ENCODE results near the gene POFUT1.
"Not testable (repeated sequence)": the region's sequence is repeated elsewhere in the genome, so short reads cannot be mapped to it uniquely, and the experiment has no call there.

Gene POFUT1

DNA sequence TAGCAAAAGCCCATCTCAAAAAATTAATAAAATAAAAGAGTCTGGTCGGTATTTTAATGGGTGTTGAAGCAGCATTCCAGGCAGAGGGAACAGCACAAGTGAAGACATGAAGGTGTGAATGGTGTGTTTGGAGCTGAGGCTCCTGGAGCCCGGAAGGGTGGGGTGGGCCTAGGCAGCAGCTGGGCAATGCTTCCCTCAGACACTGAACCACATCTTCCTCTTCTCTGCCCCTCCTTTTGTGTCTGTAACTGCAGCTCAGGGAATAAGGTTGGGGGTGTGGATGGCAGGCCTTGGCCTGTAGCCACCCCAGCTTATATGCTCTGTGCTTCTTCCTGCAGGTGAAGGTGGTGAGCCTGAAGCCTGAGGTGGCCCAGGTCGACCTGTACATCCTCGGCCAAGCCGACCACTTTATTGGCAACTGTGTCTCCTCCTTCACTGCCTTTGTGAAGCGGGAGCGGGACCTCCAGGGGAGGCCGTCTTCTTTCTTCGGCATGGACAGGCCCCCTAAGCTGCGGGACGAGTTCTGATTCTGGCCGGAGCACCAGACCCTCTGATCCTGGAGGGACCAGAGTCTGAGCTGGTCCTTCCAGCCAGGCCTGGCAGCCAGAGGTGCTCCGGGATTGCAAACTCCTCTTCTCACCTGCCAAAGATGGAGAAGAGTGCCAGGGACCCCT is 26.6 kb downstream of the POFUT1 start:
- no peak for DNase-seq (ENCODE audit: low spot score)

DNA sequence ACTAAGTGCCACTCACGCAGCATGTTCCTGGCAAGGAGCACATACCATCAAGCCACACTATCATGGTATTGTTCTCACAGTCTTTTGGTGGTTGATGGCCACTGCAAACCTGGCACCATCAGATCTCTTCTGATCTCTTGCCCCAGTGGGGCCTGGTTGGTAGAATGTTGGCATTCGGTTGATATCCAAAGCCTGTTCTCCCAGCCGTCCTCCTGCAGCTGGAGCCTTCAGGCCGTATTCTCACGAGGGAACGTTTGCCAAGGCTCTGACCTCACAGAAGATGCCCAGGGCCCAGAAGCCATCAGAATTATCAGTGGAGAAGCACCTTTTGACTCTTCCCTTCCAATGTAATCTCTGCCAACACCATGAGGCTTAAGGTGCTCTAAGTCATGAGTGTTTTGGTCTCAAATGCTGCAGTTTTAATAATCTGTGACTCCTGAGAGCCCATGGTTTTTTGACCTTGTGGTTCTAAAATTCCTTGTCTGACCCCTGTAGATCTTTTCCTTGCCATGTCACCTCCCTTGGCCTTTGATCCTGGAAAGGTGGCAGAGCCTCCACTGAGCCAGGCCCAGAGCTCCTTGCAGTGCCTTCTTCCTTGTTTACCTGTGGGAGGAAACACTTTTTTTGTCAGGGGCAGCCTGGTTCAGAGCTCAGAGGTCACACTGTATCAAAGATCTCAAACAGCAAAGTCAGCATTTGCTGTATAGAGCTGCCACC is 27.8 kb downstream of the POFUT1 start:
- no peak for DNase-seq (ENCODE audit: low spot score)

DNA sequence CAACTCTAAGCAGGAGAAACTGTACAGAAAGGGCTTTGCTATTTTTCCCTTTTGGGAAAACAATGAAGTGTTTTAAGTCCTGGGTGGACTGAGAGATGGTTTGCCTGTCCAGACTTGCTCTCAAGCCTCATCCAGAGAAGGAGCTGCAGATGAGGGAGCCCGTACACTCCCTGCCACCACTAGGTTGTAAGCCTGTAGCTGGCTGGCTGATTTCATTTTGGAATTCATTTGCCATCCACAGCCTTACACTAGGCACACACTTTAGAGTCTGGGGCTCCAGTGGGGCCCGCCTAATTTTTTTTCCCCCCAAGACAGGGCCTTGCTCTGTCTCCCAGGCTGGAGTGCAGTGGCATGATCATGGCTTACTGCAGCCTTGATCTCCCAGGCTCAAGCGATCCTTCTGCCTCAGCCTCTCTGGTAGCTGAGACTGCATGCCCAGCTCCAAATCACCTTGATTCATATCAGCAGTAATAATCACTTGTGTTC is 28.4 kb downstream of the POFUT1 start:
- no peak for DNase-seq (ENCODE audit: low spot score)

DNA sequence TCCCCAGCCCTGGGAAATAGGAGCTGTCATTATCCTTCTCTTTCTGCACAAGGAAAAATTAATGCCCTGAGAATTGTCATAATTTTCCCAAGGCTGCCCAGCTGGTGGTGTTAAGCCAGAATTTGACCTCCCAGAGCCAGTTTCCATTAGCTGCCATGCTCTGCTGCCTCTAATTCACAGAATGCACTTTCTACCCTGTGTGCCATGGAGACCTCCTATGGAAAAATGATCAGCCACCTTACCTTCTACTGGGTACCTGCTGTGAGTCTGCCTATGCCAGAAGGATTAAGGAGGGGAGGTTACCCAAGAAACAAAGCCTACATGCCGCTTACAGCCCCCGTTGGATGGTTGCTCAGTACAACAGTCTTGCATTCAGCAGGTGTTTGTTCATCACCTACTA is 29.1 kb downstream of the POFUT1 start:
- no peak for DNase-seq (ENCODE audit: low spot score)

DNA sequence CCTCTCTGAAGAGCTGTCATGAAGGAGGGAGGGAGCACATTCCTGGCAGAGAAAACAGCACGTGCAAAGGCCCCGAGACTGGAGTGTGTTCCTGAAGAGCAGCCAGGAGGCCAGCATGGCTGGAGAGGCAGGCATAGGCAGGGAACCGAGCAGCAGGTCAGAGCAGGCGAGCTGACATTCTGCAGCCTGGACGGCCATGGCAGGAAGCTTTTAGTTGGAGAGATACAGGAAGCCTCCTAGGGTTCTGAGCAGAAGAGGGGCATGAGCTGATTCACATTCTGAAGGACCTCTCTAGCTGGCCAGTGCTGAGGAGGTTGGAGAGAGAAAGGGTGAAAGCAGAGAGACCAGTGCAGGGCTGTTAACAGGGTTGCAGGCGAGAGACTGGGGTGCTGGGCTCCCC is 29.7 kb downstream of the POFUT1 start:
- no peak for DNase-seq (ENCODE audit: low spot score)

DNA sequence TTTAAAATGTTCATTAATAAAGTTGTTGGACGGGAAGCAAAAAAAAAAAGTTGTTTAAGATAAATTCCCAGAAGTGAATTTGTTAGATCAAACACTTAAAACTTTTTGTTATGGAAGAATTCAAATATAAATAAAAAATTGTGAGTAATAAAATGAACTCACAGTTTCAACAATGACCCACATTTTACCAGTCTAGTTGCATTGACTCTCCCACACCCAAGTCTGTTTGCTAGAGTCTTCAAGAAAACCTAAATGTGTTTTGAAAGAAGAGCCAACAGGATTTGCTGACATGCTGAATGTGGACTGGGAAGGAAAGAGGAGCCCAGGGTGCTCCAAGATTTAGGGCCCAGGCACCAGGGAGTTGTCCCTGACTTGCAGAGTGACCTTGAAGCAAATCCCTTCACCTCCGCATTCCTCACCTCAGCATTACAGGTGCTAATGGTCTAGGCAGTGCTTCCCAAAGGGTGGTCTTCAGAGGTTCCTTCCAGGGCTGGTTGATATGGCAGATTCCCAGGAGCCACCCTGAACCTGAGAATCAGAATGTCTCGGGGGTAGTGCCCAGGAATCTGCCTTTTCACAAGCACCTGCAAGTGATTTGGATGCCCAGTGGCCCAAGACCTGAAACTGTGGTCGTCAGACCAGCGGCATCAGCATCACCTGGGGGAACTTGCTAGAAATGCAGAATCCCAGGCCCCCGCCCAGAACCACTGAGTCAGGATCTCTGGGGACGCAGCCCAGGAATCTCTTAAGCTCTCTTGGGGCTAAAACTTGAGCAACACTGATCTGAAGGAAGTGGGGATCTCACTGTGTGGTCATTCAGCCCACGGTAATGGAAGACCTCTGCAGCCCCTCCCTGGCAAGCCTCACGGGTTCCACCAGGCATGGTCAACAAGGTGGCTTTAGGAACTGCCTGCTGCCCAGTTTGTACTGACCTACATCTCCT is 31.1 kb downstream of the POFUT1 start:
- no peak for DNase-seq (ENCODE audit: low spot score)

DNA sequence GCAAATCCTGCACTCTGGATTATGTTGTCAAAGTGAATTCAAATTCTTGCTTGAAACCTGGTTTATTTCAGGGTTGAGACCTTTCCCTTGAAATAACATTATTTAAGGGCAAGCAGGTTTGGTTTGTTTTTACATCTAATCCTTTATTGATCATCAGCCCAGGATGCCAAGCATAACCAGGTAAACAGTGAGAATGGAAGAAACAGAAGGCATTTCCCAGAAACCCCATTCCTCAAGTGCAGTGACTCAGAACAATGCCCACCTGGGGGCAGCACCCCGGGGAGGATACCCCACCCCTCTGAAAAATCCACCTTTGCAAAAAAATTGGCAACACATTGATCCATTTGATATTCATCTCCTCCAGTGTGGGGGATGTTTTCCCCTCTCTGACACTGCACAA is 32.5 kb downstream of the POFUT1 start:
- DNase-seq (ENCODE audit: low spot score), result no peak

DNA sequence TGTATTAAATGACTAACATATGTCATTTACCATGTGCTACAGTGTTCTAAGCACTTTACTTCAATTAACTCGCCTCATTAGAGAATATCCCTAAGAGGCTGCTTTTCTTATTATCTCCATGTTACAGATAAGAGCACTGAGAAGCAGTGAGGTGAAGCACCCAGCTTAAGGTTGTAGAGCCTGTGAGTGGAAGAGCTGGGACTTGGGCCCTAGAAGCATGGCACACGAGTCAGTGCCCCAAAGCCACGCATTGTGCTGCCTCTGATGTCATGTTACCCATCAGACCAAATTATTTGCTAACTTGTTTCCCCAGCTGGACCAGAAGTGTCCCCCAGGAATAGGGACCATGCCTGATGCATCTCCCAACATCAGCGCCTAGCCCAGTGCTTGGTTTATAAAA is 34.1 kb downstream of the POFUT1 start:
- DNase-seq (ENCODE audit: low spot score), result no peak

DNA sequence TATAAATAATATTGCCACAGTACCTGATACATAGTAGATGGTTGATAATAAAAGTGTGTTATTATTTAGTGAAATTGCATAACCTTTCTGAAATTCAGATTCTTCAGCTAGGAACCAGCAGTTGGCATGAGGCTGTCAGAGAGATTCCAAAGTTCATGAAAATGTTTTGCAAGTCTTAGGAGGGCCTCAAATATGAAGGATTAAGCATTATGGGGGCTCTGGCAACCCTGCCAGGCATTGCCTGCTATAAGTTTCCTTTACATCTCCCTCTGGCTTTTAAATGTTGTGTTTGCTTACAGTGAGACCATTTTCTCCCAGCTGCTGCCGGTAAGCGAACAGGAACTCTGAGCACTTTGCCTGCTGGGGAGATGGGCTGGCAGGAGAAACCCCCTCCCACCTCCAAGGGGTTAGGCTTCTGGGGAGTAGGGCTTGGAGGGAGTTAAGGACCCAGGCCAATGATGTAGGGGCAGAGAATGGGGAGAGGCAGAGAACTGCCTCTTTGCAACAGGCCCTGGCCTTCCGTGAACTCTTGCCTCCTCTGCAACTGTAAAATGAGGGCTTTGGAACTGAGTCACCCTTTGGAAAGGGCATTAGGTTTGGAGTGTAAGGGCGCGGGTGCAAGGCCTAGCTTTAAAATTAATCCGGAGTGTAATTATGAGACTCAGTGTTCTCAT is 36.6 kb downstream of the POFUT1 start:
- DNase-seq (ENCODE audit: low spot score), result no peak

DNA sequence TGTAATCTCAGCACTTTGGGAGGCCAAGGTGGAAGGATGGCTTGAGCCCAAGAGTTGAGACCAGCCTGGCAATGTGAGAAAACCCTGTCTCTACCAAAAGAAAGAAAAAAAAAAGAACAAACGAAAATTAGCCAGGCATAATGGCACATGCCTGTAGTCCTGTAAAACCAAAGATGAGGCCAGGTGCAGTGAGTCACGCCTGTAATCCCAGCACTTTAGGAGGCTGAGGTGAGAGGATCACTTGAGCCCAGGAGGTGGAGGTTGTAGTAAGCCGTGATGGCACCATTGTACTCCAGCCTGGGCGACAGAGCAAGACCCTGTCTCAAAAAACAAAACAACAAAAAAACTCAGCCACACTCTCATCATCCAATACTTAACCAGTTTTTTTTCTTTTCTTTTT is 37.3 kb downstream of the POFUT1 start:
- no peak for DNase-seq (ENCODE audit: low spot score)

DNA sequence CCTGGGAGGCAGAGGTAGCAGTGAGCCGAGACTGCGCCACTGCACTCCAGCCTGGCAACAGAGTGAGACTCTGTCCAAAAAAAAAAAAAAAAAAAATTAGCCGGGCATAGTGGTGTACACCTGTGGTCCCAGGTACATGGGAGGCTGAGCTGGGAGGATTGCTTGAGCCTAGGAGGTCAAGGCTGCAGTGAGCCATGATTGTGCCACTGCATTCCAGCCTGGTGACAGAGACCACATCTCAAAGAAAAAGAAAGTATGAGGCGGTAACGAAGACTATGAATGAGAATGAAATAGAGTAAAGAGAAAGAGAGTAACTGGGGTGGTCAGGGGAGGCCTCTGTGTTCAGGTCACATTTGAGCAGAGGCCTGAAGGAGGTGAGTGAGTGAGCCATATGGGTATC is 38.5 kb downstream of the POFUT1 start:
- not testable (repeated sequence) for DNase-seq (ENCODE audit: low spot score)

DNA sequence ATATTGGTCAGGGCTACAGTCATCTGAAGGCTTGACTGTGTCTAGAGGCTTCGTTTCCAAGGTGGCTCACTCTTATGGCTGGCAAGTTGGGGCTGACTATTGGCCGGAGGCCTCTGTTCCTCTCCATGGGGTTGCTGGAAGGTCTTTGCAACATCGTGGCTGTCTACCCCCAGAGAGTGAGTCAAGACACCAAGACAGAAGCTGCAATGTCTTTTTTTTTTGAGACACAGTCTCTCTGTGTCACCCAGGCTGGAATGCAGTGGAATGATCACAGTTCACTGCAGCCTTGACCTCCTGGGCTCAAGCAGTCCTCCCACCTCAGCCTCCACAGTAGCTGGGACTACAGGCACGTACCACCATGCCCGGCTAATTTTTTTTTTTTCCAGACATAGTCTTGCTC is 40.4 kb downstream of the POFUT1 start:
- no peak for DNase-seq (ENCODE audit: low spot score)

DNA sequence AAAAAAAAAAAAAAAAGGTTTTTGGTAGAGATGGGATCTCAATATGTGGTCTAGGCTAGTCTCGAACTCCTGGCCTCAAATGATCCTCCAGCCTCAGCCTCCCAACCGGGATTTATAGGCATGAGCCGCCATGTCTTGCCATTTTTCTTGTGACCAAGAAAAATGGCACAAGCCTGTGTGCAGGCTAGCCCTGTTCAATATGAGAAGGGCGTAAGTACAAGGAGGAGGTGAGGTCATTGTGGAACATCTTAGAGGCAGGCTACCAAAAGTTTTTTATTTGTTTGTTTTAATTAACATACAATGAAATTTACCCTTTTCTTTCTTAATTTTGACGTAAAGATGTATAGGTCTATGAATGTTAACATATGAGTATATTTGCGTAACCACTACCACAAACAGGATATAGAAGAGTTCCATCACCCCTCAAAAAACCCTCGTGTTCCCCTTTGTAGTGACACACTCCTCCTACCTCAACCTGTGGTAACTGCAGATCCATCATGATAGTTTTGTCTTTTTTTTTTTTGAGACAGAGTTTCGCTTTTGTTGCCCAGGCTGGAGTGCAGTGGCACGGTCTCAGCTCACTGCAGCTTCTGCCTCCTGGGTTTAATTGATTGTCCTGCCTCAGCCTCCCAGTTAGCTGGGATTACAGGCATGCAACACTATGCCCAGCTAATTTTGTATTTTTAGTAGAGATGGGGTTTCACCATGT is 41.5 kb downstream of the POFUT1 start:
- no peak for DNase-seq (ENCODE audit: low spot score)

DNA sequence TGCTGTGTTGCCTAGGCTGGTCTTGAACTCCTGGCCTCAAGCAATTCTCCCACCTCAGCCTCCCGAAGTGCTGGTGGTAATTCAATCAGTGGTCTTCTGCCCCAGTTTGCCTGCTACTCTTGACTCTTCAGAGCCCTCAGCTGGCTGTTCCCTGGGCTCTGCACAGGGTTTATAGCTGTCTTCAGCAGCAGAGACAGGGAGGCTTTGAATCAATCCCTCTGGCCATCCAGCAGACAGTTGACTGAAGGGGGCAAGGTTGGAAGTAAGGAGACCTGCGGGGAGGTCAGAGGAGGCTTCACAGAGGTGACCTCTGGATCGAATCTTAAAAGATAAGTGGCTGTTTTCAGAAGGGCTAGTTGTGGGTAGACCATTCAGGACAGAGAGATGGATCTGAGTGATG is 43.8 kb downstream of the POFUT1 start:
- no peak for DNase-seq (ENCODE audit: low spot score)

DNA sequence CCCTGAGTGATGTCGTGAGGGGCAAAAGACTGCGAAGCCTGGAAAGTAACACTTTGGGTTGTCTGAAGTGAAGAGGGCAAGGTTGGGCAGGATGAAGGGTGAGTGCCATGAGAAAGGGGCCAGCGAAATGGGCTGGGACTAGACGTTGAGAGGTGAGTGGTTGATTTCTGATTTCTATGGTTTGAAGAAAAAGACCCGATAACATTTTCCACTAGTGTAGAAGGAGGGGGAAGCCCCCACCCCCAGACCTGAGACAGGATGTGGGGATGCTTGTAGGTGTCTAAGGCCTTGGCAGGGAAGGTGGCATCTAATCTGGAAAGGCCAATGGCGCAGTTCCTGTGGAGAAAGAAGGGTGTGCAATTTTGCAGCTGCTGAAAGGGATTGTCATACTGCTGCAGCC is 44.5 kb downstream of the POFUT1 start:
- no peak for DNase-seq (ENCODE audit: low spot score)

DNA sequence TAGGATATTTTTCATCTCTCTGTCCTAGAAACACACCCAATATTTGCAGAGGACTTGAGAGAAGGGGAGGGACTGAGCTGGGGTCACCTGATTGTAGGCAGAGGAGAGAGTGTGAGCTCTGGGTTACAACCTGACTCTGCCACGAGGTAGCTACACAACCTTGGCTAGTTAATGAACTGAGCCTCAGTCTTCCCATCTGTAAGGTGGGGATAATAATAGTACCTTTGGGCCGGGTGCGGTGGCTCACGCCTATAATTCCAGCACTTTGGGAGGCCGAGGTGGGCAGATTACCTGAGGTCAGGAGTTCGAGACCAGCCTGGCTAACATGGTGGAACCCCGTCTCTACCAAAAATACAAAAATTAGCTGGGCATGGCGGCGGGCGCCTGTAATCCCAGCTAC is 53.3 kb downstream of the POFUT1 start:
- not testable (repeated sequence) for DNase-seq (ENCODE audit: low spot score)

DNA sequence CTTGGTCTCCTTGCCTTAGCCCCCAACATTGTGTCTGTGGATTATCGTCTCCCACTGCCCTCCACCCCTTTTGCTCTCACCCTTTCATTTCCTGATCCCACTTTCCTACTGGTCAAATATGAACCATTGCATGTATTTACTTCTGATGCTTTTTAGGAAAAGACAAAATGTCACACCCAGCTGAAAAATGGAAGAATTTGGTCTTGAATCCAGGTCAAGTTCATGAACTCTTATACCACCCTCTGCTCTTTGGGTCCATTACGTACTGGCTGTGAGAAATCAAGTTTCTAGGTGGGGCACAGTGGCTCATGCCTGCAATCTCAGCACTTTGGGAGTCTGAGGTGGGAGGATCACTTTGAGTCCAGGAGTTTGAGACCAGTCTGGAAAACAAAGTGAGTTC is 54.0 kb downstream of the POFUT1 start:
- no peak for DNase-seq (ENCODE audit: low spot score)

DNA sequence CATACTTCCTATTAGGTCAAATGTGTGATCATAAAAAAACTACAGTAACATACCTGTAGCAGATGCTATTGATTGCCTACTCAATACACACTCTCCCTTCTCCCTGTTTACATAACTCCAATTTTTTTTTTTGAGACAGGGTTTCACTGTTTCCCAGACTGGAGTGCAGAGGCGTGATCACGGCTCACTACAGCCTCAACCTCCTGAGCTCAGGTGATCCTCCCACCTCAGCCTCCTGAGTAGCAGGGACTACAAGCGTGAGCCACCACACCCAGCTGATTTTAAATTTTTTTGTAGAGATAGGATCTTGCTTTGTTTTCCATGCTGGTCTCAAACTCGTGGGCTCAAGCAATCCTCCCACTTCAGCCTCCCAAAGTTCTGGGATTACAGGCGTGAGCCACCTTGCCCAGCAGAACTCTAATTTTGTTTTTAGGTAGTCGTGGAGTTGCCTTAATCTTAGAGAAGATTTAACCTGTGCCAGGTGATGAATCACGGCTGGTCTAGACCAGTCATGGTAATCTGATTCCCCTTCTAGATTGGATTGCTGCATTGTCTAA is 55.8 kb downstream of the POFUT1 start:
- no peak for DNase-seq (ENCODE audit: low spot score)

DNA sequence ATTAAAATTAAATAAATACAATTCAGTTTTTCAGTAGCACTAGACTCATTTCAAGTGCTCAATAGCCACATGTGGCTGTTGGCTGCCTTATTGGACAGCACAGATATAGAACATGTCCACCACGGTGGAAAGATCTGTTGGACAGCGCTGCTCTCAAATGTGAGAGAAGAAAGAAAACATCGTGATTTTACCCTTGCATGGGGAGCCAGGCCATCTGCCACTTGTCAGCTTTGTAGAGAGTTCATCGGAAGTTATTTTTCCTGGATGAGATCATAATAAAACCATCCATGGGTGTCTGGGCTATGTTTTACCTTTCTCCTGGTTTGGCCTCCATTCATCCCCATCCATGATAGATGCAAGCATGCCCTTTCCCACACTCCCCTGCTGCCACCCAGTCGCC is 63.9 kb downstream of the POFUT1 start:
- no peak for DNase-seq (ENCODE audit: low spot score)

DNA sequence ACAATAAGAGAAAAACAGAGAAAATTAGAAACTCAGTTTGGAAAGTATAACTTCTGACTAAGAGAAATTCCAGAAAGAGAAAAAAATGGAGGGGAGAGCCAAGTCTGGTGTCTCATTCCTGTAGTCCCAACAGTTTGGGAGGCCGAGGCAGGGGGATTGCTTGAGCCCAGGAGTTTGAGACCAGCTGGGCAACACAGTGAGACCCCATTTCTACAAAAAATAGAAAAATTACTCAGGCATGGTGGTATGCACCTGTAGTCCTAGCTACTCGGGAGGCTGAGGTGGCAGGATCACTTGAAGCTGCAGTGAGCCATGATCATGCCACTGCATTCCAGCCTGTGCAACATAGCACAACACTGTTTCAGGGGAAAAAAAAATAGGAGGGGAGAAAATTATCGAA is 66.7 kb downstream of the POFUT1 start:
- no peak for DNase-seq (ENCODE audit: low spot score)

DNA sequence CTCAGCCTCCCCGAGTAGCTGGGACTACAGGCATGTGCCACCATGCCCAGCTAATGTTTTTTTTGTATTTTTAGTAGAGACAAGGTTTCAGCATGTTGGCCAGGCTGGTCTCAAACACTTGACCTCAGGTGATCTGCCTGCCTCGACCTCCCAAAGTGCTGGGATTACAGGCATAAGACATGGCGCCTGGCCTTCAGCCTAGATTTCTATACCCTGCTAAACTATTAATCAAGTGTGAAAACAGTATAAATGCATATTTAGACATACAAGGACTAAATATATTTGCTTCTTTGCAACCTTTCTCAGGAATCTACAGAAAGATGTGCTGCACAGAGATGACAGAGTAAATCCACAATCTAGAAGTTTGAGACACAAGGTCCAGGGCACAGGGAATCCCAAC is 67.5 kb downstream of the POFUT1 start:
- DNase-seq (ENCODE audit: low spot score), result not testable (repeated sequence)

Measured in putamen (tissue), 1 donor.